Mesodermal cell (in vitro differentiated cells): ENCODE data around the gene CIRBP.

Source experiments
- H3K27ac ChIP-seq: 2 replicates; pipeline ENCODE4 v1.7.0; 2013; ENCODE audit warnings: mild to moderate bottlenecking, low read depth, low read length, moderate library complexity; ENCODE audit not compliant: severe bottlenecking
- H3K36me3 ChIP-seq: 2 replicates; pipeline ENCODE4 v1.7.1; 2013; ENCODE audit warnings: mild to moderate bottlenecking, low read length, moderate library complexity; ENCODE audit not compliant: control insufficient read depth, insufficient read depth
- H3K4me1 ChIP-seq: one replicate; pipeline ENCODE4 v1.7.1; 2013; ENCODE audit warnings: mild to moderate bottlenecking, low read length; ENCODE audit not compliant: insufficient read depth, control insufficient read depth, poor library complexity, severe bottlenecking
- H3K4me3 ChIP-seq: 2 replicates; pipeline ENCODE4 v1.7.0; 2013; ENCODE audit warnings: low read length, control low read depth, mild to moderate bottlenecking; ENCODE audit not compliant: insufficient read depth, poor library complexity, severe bottlenecking; ENCODE audit errors: extremely low read depth
- H3K9me3 ChIP-seq: 2 replicates; pipeline ENCODE4 v1.7.1; 2013; ENCODE audit warnings: mild to moderate bottlenecking, low read length, moderate library complexity; ENCODE audit not compliant: control insufficient read depth
- WGBS, 2 experiments: methylation state at CpG; one replicate each; pipeline ENCODE4 v1.1.5; 2013; ENCODE audit warnings: missing lambda C conversion rate in 2 of 2; ENCODE audit not compliant: insufficient coverage in 2 of 2; 5-methylcytosine and 5-hydroxymethylcytosine counted together

Gene CIRBP

GRCh38 chr19:1231729-1232637 is 37.1 kb upstream of the CIRBP start:
- peaks cover 10% of the 10 kb centered on the region for H3K4me1 ChIP-seq
- peaks cover 48% of the 10 kb centered on the region for H3K36me3 ChIP-seq
- no peak overlapping the region for H3K27ac ChIP-seq
- WGBS, 2 experiments, result 93 to 95% methylated on average over 12 to 14 of the region's 15 CpGs
- H3K4me3 ChIP-seq, result no peak overlapping the region
- no peaks in the 10 kb centered on the region for H3K9me3 ChIP-seq

GRCh38 chr19:1232652-1233072 is 36.5 kb upstream of the CIRBP start:
- Histone ChIP-seq H3K27ac (no peak overlapping the region), H3K4me3 (no peak overlapping the region), H3K4me1 (peaks cover 10% of the 10 kb centered on the region), H3K36me3 (peaks cover 42% of the 10 kb centered on the region), H3K9me3 (no peaks in the 10 kb centered on the region)
- 81 to 90% methylated on average over 11 to 15 of the region's 15 CpGs for WGBS, 2 experiments

GRCh38 chr19:1233115-1233667 is 35.9 kb upstream of the CIRBP start:
- H3K27ac ChIP-seq, result no peak overlapping the region

GRCh38 chr19:1234051-1234954 is 34.8 kb upstream of the CIRBP start:
- WGBS, 2 experiments, result 98% methylated on average over 41 to 44 of the region's 45 CpGs

More at GRCh38 chr19:1233115-1233667, 35.9 kb upstream of the CIRBP start:
- peaks cover 11% of the 10 kb centered on the region for H3K4me1 ChIP-seq
- H3K9me3 ChIP-seq, result no peaks in the 10 kb centered on the region
- H3K36me3 ChIP-seq, result peaks cover 37% of the 10 kb centered on the region
- 95 to 98% methylated on average over 20 to 24 of the region's 24 CpGs for WGBS, 2 experiments
- H3K4me3 ChIP-seq, result no peak overlapping the region

DNA sequence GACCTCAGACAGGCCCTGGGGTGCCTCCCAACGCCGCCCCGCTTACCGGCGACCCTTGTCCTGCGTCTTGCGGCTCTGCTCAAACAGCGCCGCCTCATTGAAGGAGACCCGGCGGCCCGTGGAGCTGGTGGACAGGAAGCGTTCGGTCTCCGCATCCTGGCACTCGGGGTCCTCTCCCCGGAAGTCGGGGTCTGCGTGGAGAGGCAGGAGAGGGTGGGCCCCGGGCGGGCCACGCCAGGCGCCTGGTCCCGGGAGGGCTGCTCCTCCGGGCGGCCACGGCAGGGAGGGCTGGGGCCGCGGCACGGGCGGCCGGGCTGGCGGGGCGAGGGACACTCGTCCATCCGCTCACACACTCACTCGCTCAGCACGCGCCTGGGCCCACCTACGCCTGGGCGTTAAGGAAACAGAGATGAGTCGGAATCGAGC is 34.2 kb upstream of the CIRBP start:
- H3K4me1 ChIP-seq, result peaks cover 17% of the 10 kb centered on the region
- no peak overlapping the region for H3K27ac ChIP-seq
- no peak overlapping the region for H3K4me3 ChIP-seq
- peaks cover 35% of the 10 kb centered on the region for H3K36me3 ChIP-seq
- 93 to 95% methylated on average over 34 to 43 of the region's 43 CpGs for WGBS, 2 experiments
- H3K9me3 ChIP-seq, result no peaks in the 10 kb centered on the region

More at GRCh38 chr19:1234051-1234954, 34.8 kb upstream of the CIRBP start:
- H3K4me3 ChIP-seq, result no peak overlapping the region
- no peak overlapping the region for H3K27ac ChIP-seq
- H3K36me3 ChIP-seq, result peaks cover 35% of the 10 kb centered on the region
- H3K4me1 ChIP-seq, result peaks cover 13% of the 10 kb centered on the region
- no peaks in the 10 kb centered on the region for H3K9me3 ChIP-seq

GRCh38 chr19:1235625-1236538 is 33.2 kb upstream of the CIRBP start:
- no peak overlapping the region for H3K27ac ChIP-seq

DNA sequence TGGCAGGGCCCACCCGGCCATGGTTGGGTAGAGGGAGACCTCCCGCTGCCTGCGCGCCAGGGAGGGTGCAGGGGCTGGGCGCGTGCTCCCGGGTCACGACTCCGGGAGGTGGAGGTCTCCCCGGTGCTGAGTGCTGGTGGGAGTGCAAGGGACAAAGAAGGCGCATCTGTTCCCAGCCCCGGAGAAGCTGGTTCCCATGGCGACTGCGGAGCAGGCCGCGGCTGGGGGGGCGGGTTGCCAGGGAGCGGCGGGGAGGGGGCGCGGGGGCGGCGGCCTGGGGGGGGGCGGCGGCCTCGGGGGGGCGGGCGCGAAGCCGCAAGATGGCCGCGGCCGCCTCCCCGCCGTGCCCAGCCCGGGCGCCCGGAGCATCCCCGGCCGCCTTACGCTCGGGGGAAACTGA is 32.6 kb upstream of the CIRBP start:
- peak overlapping the region; percentile 72 for H3K4me3 ChIP-seq
- peaks cover 17% of the 10 kb centered on the region for H3K4me1 ChIP-seq
- H3K27ac ChIP-seq, result no peak overlapping the region
- 4 to 15% methylated on average over 13 to 26 of the region's 42 CpGs for WGBS, 2 experiments
- H3K36me3 ChIP-seq, result peaks cover 29% of the 10 kb centered on the region
- no peaks in the 10 kb centered on the region for H3K9me3 ChIP-seq

More at GRCh38 chr19:1235625-1236538, 33.2 kb upstream of the CIRBP start:
- Histone ChIP-seq H3K9me3 (no peaks in the 10 kb centered on the region), H3K36me3 (peaks cover 31% of the 10 kb centered on the region), H3K4me3 (peak overlapping the region; percentile 72), H3K4me1 (peaks cover 17% of the 10 kb centered on the region)
- WGBS, 2 experiments, result 81 to 91% methylated on average over 22 to 27 of the region's 39 CpGs

- peak overlapping the region; percentile 72 for H3K4me3 ChIP-seq
- WGBS, 2 experiments, result 0 to 1% methylated on average over 52 to 56 of the region's 60 CpGs
- no peaks in the 10 kb centered on the region for H3K9me3 ChIP-seq
- no peak overlapping the region for H3K27ac ChIP-seq
- H3K36me3 ChIP-seq, result peaks cover 24% of the 10 kb centered on the region
- H3K4me1 ChIP-seq, result peaks cover 14% of the 10 kb centered on the region
Measured at GRCh38 chr19:1237027-1237659, 32.0 kb upstream of the CIRBP start.

DNA sequence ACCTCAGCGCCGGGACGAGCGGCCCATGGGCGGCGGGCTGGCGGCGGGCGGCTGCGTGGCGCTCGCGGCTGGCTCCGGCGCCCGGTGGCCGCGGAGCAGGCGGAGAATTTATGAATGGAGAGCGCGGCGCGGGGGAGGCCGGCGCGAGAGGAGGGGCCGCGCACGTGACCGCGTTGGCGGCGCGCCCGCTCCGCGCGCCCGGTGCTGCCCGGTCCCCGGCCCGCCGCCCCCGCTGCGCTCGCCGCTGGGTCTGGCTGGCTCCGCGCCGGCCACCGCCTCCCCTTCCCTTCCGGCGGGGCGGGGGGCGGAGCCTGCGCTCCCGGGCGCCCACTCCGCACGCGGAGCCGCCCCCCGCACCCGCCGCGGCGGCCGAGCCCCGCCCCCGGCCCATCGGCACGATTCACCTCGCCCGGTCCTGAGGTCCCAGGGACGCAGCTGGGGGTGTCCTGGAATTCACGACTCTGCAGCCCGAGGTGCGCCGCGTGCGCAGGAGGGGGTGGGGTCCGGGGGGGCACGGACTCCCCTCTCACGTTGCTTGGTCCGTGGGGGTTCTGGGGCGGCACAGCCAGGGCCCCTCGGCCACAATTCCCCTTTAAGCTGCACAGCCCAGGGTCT is 31.3 kb upstream of the CIRBP start, which contains the start of gene CBARP:
Gene CBARP, minus strand, starts transcription at position 252 of the 615 bp plus-strand sequence. CDS start 1,905 bp downstream, outside the sequence.
- H3K4me3 ChIP-seq, result peak within 1 kb of the TSS; percentile 72
- H3K4me1 ChIP-seq, result peaks cover 12% of the 10 kb centered on the region
- no peaks in the 10 kb centered on the region for H3K9me3 ChIP-seq
- WGBS, 2 experiments, result 1% methylated on average over 62 to 77 of the region's 87 CpGs
- H3K36me3 ChIP-seq, result peaks cover 22% of the 10 kb centered on the region
- no peak within 1 kb of the TSS for H3K27ac ChIP-seq
